ENCODE data around the gene ARHGAP9.
A peak's percentile ranks its signal among the peaks of the same experiment; 100 is the strongest.
"Not testable (repeated sequence)": the region's sequence is repeated elsewhere in the genome, so short reads cannot be mapped to it uniquely, and the experiment has no call there.

The ARHGAP9 gene

DNA sequence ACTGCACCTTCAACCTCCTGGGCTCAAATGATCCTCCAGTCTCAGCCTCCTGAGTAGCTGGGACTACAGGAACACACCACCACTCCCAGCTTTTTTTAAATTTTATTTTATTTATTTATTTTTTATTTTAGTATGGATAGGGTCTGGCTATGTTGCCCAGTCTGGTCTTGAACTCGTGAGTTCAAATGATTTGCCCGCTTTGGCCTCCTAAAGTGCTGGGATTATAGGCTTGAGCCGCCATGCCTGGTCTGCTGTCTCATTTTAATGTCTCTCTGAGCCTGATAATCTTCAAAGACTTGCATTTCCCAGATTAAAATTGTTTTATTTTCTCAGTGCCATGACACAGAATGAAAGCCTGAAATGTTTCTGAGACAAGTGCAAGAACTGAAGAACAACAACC is 46.3 kb downstream of the ARHGAP9 start:
- no peaks in the 10 kb centered on the region for H3K9me3 ChIP-seq (ENCODE audit: low read length)
- H3K4me1 ChIP-seq (ENCODE audit: insufficient read depth, low read length), result peaks cover 11% of the 10 kb centered on the region
- no peak overlapping the region for H3K4me3 ChIP-seq (ENCODE audit: low read length)
- H3K36me3 ChIP-seq (ENCODE audit: insufficient read depth, low read length), result no peaks in the 10 kb centered on the region
- no peak overlapping the region for H2AFZ ChIP-seq (ENCODE audit: low read depth, low read length)
- no peaks in the 10 kb centered on the region for H3K27me3 ChIP-seq (ENCODE audit: insufficient read depth, low read length)

DNA sequence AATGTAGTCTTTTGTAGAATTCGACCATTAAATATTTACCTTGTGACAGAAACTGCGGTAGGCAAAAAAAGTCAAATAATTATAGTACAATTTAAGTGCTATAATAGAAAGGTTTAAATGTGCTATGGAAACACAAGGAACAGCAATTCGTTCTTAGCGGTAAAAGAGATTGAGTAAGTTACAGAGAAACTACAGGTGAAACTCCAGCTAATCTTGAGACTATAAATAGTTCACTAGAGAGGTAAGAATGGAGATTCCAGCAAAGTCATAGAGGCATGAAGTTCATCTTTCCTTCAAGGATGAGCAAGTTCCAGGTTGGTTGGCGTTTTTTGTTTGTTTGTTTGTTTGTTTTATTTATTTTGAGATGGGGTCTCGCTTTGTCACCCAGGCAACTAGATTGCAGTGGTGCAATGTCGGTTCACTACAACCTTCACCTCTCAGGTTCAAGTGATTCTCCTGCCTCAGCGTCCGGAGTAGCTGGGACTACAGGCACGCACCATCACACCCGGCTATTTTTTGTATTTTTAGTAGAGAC is 47.9 kb downstream of the ARHGAP9 start:
- peak overlapping the region; percentile 44 for H2AFZ ChIP-seq (ENCODE audit: low read depth, low read length)
- H3K9me3 ChIP-seq (ENCODE audit: low read length), result no peaks in the 10 kb centered on the region
- H3K36me3 ChIP-seq (ENCODE audit: insufficient read depth, low read length), result no peaks in the 10 kb centered on the region
- peak overlapping the region; percentile 74 for H3K4me3 ChIP-seq (ENCODE audit: low read length)
- H3K27me3 ChIP-seq (ENCODE audit: insufficient read depth, low read length), result no peaks in the 10 kb centered on the region
- peaks cover 11% of the 10 kb centered on the region for H3K4me1 ChIP-seq (ENCODE audit: insufficient read depth, low read length)

- Histone ChIP-seq H3K4me1 (ENCODE audit: insufficient read depth, low read length) (peaks cover 11% of the 10 kb centered on the region), H3K4me3 (ENCODE audit: low read length) (peak within 1 kb of the TSS; percentile 74), H3K9me3 (ENCODE audit: low read length) (no peaks in the 10 kb centered on the region), H2AFZ (ENCODE audit: low read depth, low read length) (peak within 1 kb of the TSS; percentile 44), H3K36me3 (ENCODE audit: insufficient read depth, low read length) (no peaks in the 10 kb centered on the region), H3K27me3 (ENCODE audit: insufficient read depth, low read length) (no peaks in the 10 kb centered on the region)
Measured at GRCh38 chr12:57430931-57431566, 48.6 kb downstream of the ARHGAP9 start, which contains the start of gene R3HDM2. TSS of gene R3HDM2 (minus strand) at chr12:57431043. CDS start at chr12:57310428, 120,615 bp downstream.

GRCh38 chr12:57430112-57430930 is 49.3 kb downstream of the ARHGAP9 start:
- Histone ChIP-seq H3K4me3 (ENCODE audit: low read length) (peak overlapping the region; percentile 74), H3K9me3 (ENCODE audit: low read length) (no peaks in the 10 kb centered on the region), H3K27me3 (ENCODE audit: insufficient read depth, low read length) (no peaks in the 10 kb centered on the region), H2AFZ (ENCODE audit: low read depth, low read length) (no peak overlapping the region), H3K36me3 (ENCODE audit: insufficient read depth, low read length) (peaks cover 3% of the 10 kb centered on the region), H3K4me1 (ENCODE audit: insufficient read depth, low read length) (peaks cover 11% of the 10 kb centered on the region)

GRCh38 chr12:57429473-57430111 is 50.1 kb downstream of the ARHGAP9 start:
- no peak overlapping the region for H2AFZ ChIP-seq (ENCODE audit: low read depth, low read length)
- H3K4me3 ChIP-seq (ENCODE audit: low read length), result peak overlapping the region; percentile 74
- no peaks in the 10 kb centered on the region for H3K27me3 ChIP-seq (ENCODE audit: insufficient read depth, low read length)
- H3K4me1 ChIP-seq (ENCODE audit: insufficient read depth, low read length), result peaks cover 11% of the 10 kb centered on the region
- H3K36me3 ChIP-seq (ENCODE audit: insufficient read depth, low read length), result peaks cover 5% of the 10 kb centered on the region
- H3K9me3 ChIP-seq (ENCODE audit: low read length), result no peaks in the 10 kb centered on the region

DNA sequence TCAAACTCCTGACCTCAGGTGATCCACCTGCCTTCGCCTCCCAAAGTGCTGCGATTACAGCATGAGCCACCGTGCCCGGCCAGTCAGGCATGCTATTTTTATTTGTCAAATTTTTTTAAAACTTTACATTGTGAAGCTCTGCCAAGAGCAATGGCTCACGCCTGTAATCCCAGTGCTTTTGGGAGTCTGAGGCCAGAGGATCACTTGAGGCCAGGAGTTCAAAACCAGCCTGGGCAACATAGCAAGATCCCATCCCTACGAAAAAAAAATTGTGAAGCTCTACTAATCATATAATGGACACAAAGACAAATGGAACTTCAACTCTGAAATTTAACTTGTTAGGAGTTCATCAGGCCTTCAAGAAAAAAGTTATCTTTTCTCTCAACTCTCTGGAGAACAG is 50.7 kb downstream of the ARHGAP9 start:
- H3K27me3 ChIP-seq (ENCODE audit: insufficient read depth, low read length), result no peaks in the 10 kb centered on the region
- H2AFZ ChIP-seq (ENCODE audit: low read depth, low read length), result no peak overlapping the region
- no peaks in the 10 kb centered on the region for H3K9me3 ChIP-seq (ENCODE audit: low read length)
- peaks cover 11% of the 10 kb centered on the region for H3K4me1 ChIP-seq (ENCODE audit: insufficient read depth, low read length)
- H3K36me3 ChIP-seq (ENCODE audit: insufficient read depth, low read length), result peaks cover 5% of the 10 kb centered on the region
- no peak overlapping the region for H3K4me3 ChIP-seq (ENCODE audit: low read length)

DNA sequence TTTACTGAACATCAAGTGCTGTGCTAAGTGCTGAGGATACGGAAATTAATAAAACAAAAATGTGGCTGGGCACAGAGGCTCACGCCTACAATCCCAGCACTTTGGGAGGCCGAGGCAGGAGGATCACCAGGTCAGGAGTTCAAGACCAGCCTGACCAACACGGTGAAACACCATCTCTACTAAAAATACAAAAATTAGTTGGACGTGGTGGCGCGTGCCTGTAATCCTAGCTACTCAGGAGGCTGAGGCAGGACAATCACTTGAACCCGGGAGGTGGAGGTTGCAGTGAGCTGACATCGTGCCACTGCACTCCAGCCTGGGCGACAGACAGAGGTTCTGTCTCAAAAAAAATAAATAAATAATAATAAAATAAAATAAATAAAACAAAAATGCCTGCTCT is 52.7 kb downstream of the ARHGAP9 start:
- not testable (repeated sequence) for H3K27me3 ChIP-seq (ENCODE audit: insufficient read depth, low read length); H2AFZ ChIP-seq (ENCODE audit: low read depth, low read length); H3K9me3 ChIP-seq (ENCODE audit: low read length); H3K4me3 ChIP-seq (ENCODE audit: low read length)
- Histone ChIP-seq H3K4me1 (ENCODE audit: insufficient read depth, low read length) (peaks cover 11% of the 10 kb centered on the region), H3K36me3 (ENCODE audit: insufficient read depth, low read length) (peaks cover 14% of the 10 kb centered on the region)
